HepG2 (cell line): Measurements from ENCODE around the gene CACNA1H. TPM values are rescaled to one million over a fixed set of nuclear protein-coding genes. Genes with fewer than 3 reads are reported as not detected.

Source experiments
- JUNB ChIP-seq: sonication (generic); formaldehyde crosslinking; IDR thresholded peaks from 2 replicates; pipeline ENCODE4 v1.8.0; 2022; ENCODE audit warnings: missing genetic modification reagents, mild to moderate bottlenecking, borderline replicate concordance
- KLF6 ChIP-seq: IDR thresholded peaks from 2 replicates; pipeline ENCODE4 v1.8.0; 2016; ENCODE audit warnings: missing biosample characterization, missing genetic modification reagents
- NKX3-1 ChIP-seq: sonication (generic); formaldehyde crosslinking; IDR thresholded peaks from 2 replicates; pipeline ENCODE4 v1.5.0; 2020; ENCODE audit warnings: missing genetic modification reagents
- NR2F1 ChIP-seq, 2 experiments: fragments of 450-650 bp in 1 of 2; formaldehyde crosslinking in 1 of 2; IDR thresholded peaks; 2 replicates each; pipeline versions ENCODE4 v1.5.0 to v1.6.1; 2016 to 2020; ENCODE audit warnings: mild to moderate bottlenecking in 1 of 2, missing compliant biosample characterization in 1 of 2, missing genetic modification reagents in 1 of 2, moderate library complexity in 1 of 2
- SRSF1 ChIP-seq: fragments of 200-400 bp; formaldehyde crosslinking; optimal IDR thresholded peaks from 2 replicates; pipeline ENCODE3; 2017; ENCODE audit warnings: mild to moderate bottlenecking, low read depth, low read length, moderate library complexity
- XRCC5 ChIP-seq: fragments of 200-400 bp; formaldehyde crosslinking; optimal IDR thresholded peaks from 2 replicates; pipeline ENCODE3; 2017; ENCODE audit warnings: mild to moderate bottlenecking, low read length
- ZNF207 ChIP-seq: fragments of 450-650 bp; IDR thresholded peaks from 2 replicates; pipeline ENCODE4 v1.6.1; 2016; ENCODE audit warnings: antibody characterized with exemption, borderline replicate concordance
- ZSCAN22 ChIP-seq: sonication (generic); formaldehyde crosslinking; IDR thresholded peaks from 2 replicates; pipeline ENCODE4 v1.4.0; 2020; ENCODE audit warnings: mild to moderate bottlenecking, missing genetic modification reagents
- polyA plus RNA-seq, 8 experiments: library from polyadenylated mRNA; depleted of rRNA in 3 of 8; stranded (reverse) in 7 of 8; unstranded in 1 of 8; fragments of >200 nt; fragmentation: Illumina TruSeq in 4 of 8; extraction: Trizol in 4 of 8; gene quantifications; 2 replicates each; pipeline versions ENCODE4 v1.2.1 to v1.2.3, GENCODE V29; 2011 to 2016; ENCODE audit warnings: low read depth in 4 of 8, missing spikeins in 1 of 8, mixed read lengths in 1 of 8; ENCODE audit not compliant: insufficient read depth in 1 of 8
- total RNA-seq, 5 experiments: library from RNA; depleted of rRNA; stranded (reverse); fragments of >200 nt; fragmentation: Illumina TruSeq; extraction: Trizol; gene quantifications; 2 replicates each; pipeline ENCODE4 v1.2.3, GENCODE V29; 2016; ENCODE audit warnings: low read depth in 1 of 5
- TF ChIP-seq, protein P1 (sequence below), 2 experiments: IDR thresholded peaks; 2 replicates each; pipeline ENCODE4 v1.6.1; 2011 to 2012; ENCODE audit warnings: low read length in 2 of 2, borderline replicate concordance in 1 of 2, low read depth in 1 of 2, mild to moderate bottlenecking in 1 of 2, moderate library complexity in 1 of 2
- TF ChIP-seq, protein P2 (sequence below): sonication (generic); formaldehyde crosslinking; IDR thresholded peaks from 2 replicates; pipeline ENCODE4 v1.4.0; 2020; ENCODE audit warnings: missing genetic modification reagents
- TF ChIP-seq, protein P3 (sequence below): sonication (generic); formaldehyde crosslinking; IDR thresholded peaks from one replicate; pipeline ENCODE4 v1.5.1; 2020; ENCODE audit warnings: mild to moderate bottlenecking, missing genetic modification reagents; ENCODE audit errors: not compliant biosample characterization
- TF ChIP-seq, protein P4 (sequence below): sonication (generic); formaldehyde crosslinking; IDR thresholded peaks from 2 replicates; pipeline ENCODE4 v1.5.0; 2020; ENCODE audit warnings: missing genetic modification reagents

Gene CACNA1H
- total and polyA plus RNA-seq, 2 of the 13 experiments (the other 11 are each of a cell fraction or from before 2014, with no cell fraction given), result 0.40 to 1.8 TPM

DNA sequence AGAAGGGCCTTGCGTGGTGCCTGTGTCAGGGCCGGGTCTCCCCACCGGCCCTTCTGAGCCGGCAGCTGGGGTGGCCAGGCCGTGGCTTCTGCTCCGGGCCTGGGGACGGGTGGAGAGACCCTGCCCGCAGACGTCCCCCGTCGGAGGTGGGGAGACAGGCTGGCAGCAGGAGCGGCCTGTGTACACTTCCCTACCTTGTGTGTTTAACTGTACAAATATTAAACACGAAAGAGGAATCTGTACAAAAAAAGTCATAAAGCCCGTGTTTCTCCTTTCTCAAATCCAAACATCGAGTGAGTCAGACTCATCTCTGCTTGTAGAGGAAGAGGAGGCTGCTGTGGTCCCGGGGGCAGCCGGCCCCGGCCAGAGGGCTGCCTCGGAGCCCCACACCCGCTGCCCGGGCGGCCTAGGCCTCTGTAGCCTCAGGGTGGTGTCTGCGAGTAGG lies 2.0 kb downstream of the CACNA1H start (continued):
- TF ChIP-seq, protein P1, sequence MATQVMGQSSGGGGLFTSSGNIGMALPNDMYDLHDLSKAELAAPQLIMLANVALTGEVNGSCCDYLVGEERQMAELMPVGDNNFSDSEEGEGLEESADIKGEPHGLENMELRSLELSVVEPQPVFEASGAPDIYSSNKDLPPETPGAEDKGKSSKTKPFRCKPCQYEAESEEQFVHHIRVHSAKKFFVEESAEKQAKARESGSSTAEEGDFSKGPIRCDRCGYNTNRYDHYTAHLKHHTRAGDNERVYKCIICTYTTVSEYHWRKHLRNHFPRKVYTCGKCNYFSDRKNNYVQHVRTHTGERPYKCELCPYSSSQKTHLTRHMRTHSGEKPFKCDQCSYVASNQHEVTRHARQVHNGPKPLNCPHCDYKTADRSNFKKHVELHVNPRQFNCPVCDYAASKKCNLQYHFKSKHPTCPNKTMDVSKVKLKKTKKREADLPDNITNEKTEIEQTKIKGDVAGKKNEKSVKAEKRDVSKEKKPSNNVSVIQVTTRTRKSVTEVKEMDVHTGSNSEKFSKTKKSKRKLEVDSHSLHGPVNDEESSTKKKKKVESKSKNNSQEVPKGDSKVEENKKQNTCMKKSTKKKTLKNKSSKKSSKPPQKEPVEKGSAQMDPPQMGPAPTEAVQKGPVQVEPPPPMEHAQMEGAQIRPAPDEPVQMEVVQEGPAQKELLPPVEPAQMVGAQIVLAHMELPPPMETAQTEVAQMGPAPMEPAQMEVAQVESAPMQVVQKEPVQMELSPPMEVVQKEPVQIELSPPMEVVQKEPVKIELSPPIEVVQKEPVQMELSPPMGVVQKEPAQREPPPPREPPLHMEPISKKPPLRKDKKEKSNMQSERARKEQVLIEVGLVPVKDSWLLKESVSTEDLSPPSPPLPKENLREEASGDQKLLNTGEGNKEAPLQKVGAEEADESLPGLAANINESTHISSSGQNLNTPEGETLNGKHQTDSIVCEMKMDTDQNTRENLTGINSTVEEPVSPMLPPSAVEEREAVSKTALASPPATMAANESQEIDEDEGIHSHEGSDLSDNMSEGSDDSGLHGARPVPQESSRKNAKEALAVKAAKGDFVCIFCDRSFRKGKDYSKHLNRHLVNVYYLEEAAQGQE (IDR thresholded peaks at IDR 0.05; ENCODE audit: borderline replicate concordance in 1 of 2, low read depth in 1 of 2, low read length in 2 of 2), result no peak
- TF ChIP-seq KLF6 (CRISPR knock-in tag) (no peak), ZSCAN22 (CRISPR knock-in tag) (no peak), NR2F1 (CRISPR knock-in tag; IDR thresholded peaks at IDR 0.05) (no peak), SRSF1 (no peak), JUNB (no peak), NKX3-1 (CRISPR knock-in tag) (no peak), XRCC5 (peak; percentile 27), ZNF207 (no peak)
- TF ChIP-seq, protein P2, sequence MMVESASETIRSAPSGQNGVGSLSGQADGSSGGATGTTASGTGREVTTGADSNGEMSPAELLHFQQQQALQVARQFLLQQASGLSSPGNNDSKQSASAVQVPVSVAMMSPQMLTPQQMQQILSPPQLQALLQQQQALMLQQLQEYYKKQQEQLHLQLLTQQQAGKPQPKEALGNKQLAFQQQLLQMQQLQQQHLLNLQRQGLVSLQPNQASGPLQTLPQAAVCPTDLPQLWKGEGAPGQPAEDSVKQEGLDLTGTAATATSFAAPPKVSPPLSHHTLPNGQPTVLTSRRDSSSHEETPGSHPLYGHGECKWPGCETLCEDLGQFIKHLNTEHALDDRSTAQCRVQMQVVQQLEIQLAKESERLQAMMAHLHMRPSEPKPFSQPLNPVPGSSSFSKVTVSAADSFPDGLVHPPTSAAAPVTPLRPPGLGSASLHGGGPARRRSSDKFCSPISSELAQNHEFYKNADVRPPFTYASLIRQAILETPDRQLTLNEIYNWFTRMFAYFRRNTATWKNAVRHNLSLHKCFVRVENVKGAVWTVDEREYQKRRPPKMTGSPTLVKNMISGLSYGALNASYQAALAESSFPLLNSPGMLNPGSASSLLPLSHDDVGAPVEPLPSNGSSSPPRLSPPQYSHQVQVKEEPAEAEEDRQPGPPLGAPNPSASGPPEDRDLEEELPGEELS, result no peak
- TF ChIP-seq, protein P3, sequence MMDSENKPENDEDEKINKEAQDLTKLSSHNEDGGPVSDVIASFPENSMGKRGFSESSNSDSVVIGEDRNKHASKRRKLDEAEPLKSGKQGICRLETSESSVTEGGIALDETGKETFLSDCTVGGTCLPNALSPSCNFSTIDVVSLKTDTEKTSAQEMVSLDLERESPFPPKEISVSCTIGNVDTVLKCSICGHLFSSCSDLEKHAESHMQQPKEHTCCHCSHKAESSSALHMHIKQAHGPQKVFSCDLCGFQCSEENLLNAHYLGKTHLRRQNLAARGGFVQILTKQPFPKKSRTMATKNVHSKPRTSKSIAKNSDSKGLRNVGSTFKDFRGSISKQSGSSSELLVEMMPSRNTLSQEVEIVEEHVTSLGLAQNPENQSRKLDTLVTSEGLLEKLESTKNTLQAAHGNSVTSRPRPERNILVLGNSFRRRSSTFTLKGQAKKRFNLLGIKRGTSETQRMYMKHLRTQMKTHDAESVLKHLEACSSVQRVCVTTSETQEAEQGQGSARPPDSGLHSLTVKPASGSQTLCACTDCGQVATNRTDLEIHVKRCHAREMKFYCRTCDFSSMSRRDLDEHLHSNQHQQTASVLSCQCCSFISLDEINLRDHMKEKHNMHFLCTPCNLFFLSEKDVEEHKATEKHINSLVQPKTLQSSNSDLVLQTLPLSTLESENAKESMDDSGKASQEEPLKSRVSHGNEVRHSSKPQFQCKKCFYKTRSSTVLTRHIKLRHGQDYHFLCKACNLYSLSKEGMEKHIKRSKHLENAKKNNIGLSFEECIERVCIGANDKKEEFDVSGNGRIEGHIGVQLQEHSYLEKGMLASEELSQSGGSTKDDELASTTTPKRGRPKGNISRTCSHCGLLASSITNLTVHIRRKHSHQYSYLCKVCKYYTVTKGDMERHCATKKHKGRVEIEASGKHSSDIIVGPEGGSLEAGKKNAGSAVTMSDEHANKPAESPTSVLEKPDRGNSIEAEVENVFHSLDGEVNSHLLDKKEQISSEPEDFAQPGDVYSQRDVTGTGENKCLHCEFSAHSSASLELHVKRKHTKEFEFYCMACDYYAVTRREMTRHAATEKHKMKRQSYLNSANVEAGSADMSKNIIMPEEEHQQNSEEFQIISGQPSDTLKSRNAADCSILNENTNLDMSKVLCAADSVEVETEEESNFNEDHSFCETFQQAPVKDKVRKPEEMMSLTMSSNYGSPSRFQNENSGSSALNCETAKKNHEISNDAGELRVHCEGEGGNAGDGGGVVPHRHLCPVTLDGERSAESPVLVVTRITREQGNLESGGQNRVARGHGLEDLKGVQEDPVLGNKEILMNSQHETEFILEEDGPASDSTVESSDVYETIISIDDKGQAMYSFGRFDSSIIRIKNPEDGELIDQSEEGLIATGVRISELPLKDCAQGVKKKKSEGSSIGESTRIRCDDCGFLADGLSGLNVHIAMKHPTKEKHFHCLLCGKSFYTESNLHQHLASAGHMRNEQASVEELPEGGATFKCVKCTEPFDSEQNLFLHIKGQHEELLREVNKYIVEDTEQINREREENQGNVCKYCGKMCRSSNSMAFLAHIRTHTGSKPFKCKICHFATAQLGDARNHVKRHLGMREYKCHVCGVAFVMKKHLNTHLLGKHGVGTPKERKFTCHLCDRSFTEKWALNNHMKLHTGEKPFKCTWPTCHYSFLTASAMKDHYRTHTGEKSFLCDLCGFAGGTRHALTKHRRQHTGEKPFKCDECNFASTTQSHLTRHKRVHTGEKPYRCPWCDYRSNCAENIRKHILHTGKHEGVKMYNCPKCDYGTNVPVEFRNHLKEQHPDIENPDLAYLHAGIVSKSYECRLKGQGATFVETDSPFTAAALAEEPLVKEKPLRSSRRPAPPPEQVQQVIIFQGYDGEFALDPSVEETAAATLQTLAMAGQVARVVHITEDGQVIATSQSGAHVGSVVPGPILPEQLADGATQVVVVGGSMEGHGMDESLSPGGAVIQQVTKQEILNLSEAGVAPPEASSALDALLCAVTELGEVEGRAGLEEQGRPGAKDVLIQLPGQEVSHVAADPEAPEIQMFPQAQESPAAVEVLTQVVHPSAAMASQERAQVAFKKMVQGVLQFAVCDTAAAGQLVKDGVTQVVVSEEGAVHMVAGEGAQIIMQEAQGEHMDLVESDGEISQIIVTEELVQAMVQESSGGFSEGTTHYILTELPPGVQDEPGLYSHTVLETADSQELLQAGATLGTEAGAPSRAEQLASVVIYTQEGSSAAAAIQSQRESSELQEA, result no peak
- TF ChIP-seq, protein P4, sequence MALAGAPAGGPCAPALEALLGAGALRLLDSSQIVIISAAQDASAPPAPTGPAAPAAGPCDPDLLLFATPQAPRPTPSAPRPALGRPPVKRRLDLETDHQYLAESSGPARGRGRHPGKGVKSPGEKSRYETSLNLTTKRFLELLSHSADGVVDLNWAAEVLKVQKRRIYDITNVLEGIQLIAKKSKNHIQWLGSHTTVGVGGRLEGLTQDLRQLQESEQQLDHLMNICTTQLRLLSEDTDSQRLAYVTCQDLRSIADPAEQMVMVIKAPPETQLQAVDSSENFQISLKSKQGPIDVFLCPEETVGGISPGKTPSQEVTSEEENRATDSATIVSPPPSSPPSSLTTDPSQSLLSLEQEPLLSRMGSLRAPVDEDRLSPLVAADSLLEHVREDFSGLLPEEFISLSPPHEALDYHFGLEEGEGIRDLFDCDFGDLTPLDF, result no peak
